Activated T-helper 2 cell treated with anti-CD3 and anti-CD28 coated beads, Interferon-gamma antibody, Interleukin-2, Interleukin-4, amounts not matched to agents 10 μg/mL and 5 μg/mL and 100 μg/mL, durations not matched to agents 14 hours and 24 hours and 36 hours (primary cell): ENCODE results near the gene KCNH3. TPM values are rescaled to one million over a fixed set of nuclear protein-coding genes. Genes with fewer than 3 reads are reported as not detected.
"Not testable (repeated sequence)": the region's sequence is repeated elsewhere in the genome, so short reads cannot be mapped to it uniquely, and the experiment has no call there.

Source experiments
- DNase-seq: peaks from one replicate; pipeline ENCODE4 v3.0.0; 2021; ENCODE audit warnings: low spot score
- H3K27ac Mint-ChIP-seq: one replicate; pipeline ENCODE4 v1.8.0; 2021; ENCODE audit warnings: mixed read lengths
- H3K27me3 Mint-ChIP-seq: one replicate; pipeline ENCODE4 v1.8.0; 2021; ENCODE audit warnings: low read depth, mixed read lengths
- H3K36me3 Mint-ChIP-seq: one replicate; pipeline ENCODE4 v1.8.0; 2021; ENCODE audit warnings: low read depth, mixed read lengths
- H3K4me1 Mint-ChIP-seq: one replicate; pipeline ENCODE4 v1.8.0; 2021; ENCODE audit warnings: low read depth, mixed read lengths
- H3K4me3 Mint-ChIP-seq: one replicate; pipeline ENCODE4 v1.8.0; 2021; ENCODE audit warnings: low read depth, mild to moderate bottlenecking, moderate library complexity, mixed read lengths
- H3K9me3 Mint-ChIP-seq: one replicate; pipeline ENCODE4 v1.8.0; 2021; ENCODE audit warnings: mixed read lengths
- intact Hi-C: fragments of 100-400 bp; cut with micrococcal nuclease; formaldehyde crosslinking; loops from one replicate; pipeline ENCODE4 v1.15.1; 2023
- total RNA-seq: library from RNA; stranded (reverse); gene quantifications from 2 replicates; pipeline ENCODE4 v1.2.3, GENCODE V29; 2022

Gene KCNH3
- total RNA-seq, 1 donor from 2014 or later = 2.9 TPM

DNA sequence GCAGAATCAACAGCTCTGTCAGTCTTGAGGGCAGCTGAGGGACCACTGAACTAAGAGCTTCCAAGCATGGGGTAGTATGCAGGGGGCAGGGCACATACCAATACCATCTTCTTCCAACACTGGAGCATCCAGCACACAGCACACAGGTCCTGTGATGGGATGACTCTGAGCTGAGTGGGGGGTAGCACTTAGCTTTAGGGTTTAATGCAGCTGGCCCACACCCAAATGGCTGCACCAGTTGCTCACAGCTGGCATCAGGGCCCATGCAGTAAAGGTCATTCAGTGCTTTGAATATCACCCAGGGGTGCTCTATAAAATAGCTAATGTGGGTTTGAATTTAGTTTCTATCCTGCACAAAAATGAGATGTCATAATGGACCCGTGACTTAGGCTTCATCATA lies 64.9 kb downstream of the KCNH3 start:
- no peaks in the 10 kb centered on the region for H3K9me3 Mint-ChIP-seq
- no peak overlapping the region for H3K4me3 Mint-ChIP-seq
- H3K27ac Mint-ChIP-seq = no peak overlapping the region
- intact Hi-C loops = no loop called here
- no peaks in the 10 kb centered on the region for H3K36me3 Mint-ChIP-seq
- peaks cover 3% of the 10 kb centered on the region for H3K27me3 Mint-ChIP-seq
- H3K4me1 Mint-ChIP-seq = peaks cover 1% of the 10 kb centered on the region
- DNase-seq = no peak

DNA sequence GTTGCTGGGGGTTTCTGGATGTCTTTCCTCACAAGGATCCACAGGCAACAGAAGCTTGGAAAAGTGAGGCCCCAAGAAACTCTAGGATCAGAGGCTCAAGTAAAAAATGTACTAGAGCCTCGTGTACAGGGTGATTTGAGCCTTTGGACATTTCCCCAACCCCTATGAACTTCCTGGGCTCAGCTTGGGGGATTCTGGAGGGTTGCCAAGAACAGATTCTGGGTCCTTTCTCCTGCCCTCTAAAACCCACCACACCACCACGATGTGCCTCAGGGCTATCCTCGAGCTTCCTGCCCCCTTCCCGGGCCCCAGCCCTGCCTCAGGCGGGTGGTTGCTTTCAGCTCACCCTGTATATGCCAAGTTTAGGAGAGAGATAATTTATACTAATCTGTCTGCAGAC lies 66.0 kb downstream of the KCNH3 start:
- H3K27ac Mint-ChIP-seq = no peak overlapping the region

DNA sequence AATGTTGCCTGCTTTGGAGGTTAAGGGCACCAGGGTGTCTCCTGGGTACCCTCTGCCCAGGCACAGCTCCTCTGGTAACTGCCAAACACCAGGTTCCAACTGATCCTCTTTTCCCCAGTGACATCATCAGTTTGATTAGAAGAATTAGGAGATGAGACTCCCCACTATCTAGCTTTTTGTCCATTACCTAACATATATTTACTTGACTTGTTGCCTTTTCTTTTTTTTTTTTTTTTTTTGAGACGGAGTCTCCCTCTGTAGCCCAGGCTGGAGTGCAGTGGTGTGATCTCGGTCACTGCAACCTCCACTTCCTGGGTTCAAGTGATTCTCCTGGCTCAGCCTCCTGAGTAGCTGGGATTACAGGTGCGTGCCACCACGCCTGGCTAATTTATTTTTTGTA lies 66.7 kb downstream of the KCNH3 start, which contains the start of gene FAM186B:
FAM186B (minus strand) TSS at position 101 of the 400 bp plus-strand sequence. CDS start 162 bp downstream, outside the sequence.
- H3K27ac Mint-ChIP-seq, H3K4me1 Mint-ChIP-seq, DNase-seq, intact Hi-C loops, H3K9me3 Mint-ChIP-seq, H3K4me3 Mint-ChIP-seq, H3K27me3 Mint-ChIP-seq, H3K36me3 Mint-ChIP-seq: not testable (repeated sequence)

More for the DNA sequence above, 66.0 kb downstream of the KCNH3 start:
- intact Hi-C loops = no loop called here
- H3K4me3 Mint-ChIP-seq = no peak overlapping the region
- H3K27me3 Mint-ChIP-seq = peaks cover 3% of the 10 kb centered on the region
- peaks cover 2% of the 10 kb centered on the region for H3K9me3 Mint-ChIP-seq
- H3K36me3 Mint-ChIP-seq = peaks cover 2% of the 10 kb centered on the region
- no peak for DNase-seq
- H3K4me1 Mint-ChIP-seq = peaks cover 1% of the 10 kb centered on the region

Other genes starting within 250 kb of the KCNH3 start
- gene PRPH, start 243.9 kb upstream of the KCNH3 start, total RNA-seq = not detected in 2 replicates
- gene TROAP, start 215.8 kb upstream of the KCNH3 start, total RNA-seq = 58.3 and 59.3 TPM in 2 replicates
- gene C1QL4, start 201.8 kb upstream of the KCNH3 start, total RNA-seq = not detected in 2 replicates
- gene DNAJC22, start 192.1 kb upstream of the KCNH3 start, total RNA-seq = 0.09 TPM in 1 of 2 replicates, not detected in the other
- gene SPATS2, start 171.6 kb upstream of the KCNH3 start, total RNA-seq = 17.9 and 19.3 TPM in 2 replicates
- gene MCRS1, start 29.1 kb downstream of the KCNH3 start, total RNA-seq = 67.9 and 73.0 TPM in 2 replicates
- gene FAM186B, start 66.6 kb downstream of the KCNH3 start, total RNA-seq = 0.30 and 0.37 TPM in 2 replicates
- gene PRPF40B, start 84.5 kb downstream of the KCNH3 start, total RNA-seq = 10.1 and 13.3 TPM in 2 replicates
- gene FMNL3, start 168.4 kb downstream of the KCNH3 start, total RNA-seq = 36.2 and 38.0 TPM in 2 replicates
- 405 and 431 TPM in 2 replicates for gene TMBIM6, start 202.5 kb downstream of the KCNH3 start, total RNA-seq